Gastrocnemius medialis (tissue), 4 donors: ENCODE data around the gene PLXNA2.

Experiments used
- CTCF ChIP-seq, 5 experiments: fragments of 450-650 bp in 3 of 5; fragments of 200-600 bp in 2 of 5; sonication (generic) in 2 of 5; IDR thresholded peaks in 4 of 5; conservative IDR thresholded peaks in 1 of 5; 1 replicate in 4 of 5; 2 replicates in 1 of 5; pipeline ENCODE4 v1.5.1; 2016 to 2019; ENCODE audit warnings: antibody characterized with exemption in 5 of 5, mild to moderate bottlenecking in 3 of 5, moderate library complexity in 3 of 5
- POLR2A ChIP-seq, 2 donors: fragments of 450-650 bp; IDR thresholded peaks; one replicate each; pipeline ENCODE4 v1.6.1; 2017; ENCODE audit warnings: antibody characterized with exemption in 2 of 2, mild to moderate bottlenecking in 2 of 2, moderate library complexity in 2 of 2

DNA sequence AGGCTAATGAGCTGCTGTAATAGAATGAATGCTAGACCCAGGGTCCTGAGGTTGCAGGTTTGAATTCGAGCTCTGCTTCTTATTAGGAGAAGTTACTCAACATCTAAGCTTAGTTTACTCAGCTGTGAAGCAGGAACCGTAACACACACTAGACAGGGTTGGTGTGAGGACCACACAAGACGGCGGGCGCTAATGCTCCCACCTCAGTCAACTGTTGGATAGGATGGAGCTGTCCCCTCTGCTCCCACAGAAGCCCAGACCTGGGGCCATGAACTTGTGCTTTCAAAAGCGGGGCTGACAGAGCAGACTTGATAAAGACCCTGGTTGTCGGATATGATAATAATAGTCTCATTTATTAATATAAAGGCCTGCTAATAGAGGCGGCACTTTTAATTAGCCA is 234.9 kb downstream of the PLXNA2 start:
- no peak for TF ChIP-seq CTCF (IDR thresholded peaks at IDR 0.05 in 4 of 5, conservative IDR thresholded peaks at IDR 0.05 in 1 of 5)
- TF ChIP-seq POLR2A (IDR thresholded peaks at IDR 0.05), result no peak
